BE2C (cell line): ENCODE measurements around the gene TUT1.

Experiments
- DNase-seq: peaks from one replicate; pipeline ENCODE4 v3.0.0-alpha.2; 2020
- H3K27me3 ChIP-seq: fragments of 250-450 bp; sonication (Bioruptor Pico); 2 replicates; pipeline ENCODE4 v1.5.1; 2020; ENCODE audit warnings: mild to moderate bottlenecking
- H3K36me3 ChIP-seq: fragments of 250-450 bp; sonication (Bioruptor Pico); 2 replicates; pipeline ENCODE4 v1.5.1; 2020; ENCODE audit warnings: mild to moderate bottlenecking
- H3K4me1 ChIP-seq: fragments of 250-450 bp; sonication (Bioruptor Pico); 2 replicates; pipeline ENCODE4 v1.5.1; 2020
- H3K4me3 ChIP-seq: 2 replicates; pipeline ENCODE4 v1.5.1; 2011; ENCODE audit warnings: low read depth, low read length
- H3K9me3 ChIP-seq: fragments of 250-450 bp; sonication (Bioruptor Pico); 2 replicates; pipeline ENCODE4 v1.5.1; 2020
- CTCF ChIP-seq: IDR thresholded peaks from 2 replicates; pipeline ENCODE4 v1.5.1; 2012; ENCODE audit warnings: mild to moderate bottlenecking, low read depth, low read length

The TUT1 gene

GRCh38 chr11:62536301-62536957, 54.9 kb downstream of the TUT1 start:
- Histone ChIP-seq H3K36me3 (no peaks in the 10 kb centered on the region), H3K4me1 (peaks cover 11% of the 10 kb centered on the region), H3K4me3 (no peak overlapping the region), H3K9me3 (no peaks in the 10 kb centered on the region), H3K27me3 (no peaks in the 10 kb centered on the region)
- no peak for TF ChIP-seq CTCF
- DNase-seq = no peak

GRCh38 chr11:62535802-62536201, 55.5 kb downstream of the TUT1 start:
- Histone ChIP-seq H3K27me3 (no peaks in the 10 kb centered on the region), H3K9me3 (no peaks in the 10 kb centered on the region), H3K4me1 (peaks cover 8% of the 10 kb centered on the region), H3K36me3 (no peaks in the 10 kb centered on the region), H3K4me3 (no peak overlapping the region)
- no peak for TF ChIP-seq CTCF
- DNase-seq = no peak

GRCh38 chr11:62534779-62535545, 56.4 kb downstream of the TUT1 start:
- no peak overlapping the region for H3K4me3 ChIP-seq
- no peak for TF ChIP-seq CTCF
- H3K9me3 ChIP-seq = no peaks in the 10 kb centered on the region
- peaks cover 8% of the 10 kb centered on the region for H3K4me1 ChIP-seq
- DNase-seq = no peak
- no peaks in the 10 kb centered on the region for H3K27me3 ChIP-seq
- H3K36me3 ChIP-seq = no peaks in the 10 kb centered on the region

GRCh38 chr11:62532096-62532495, 59.2 kb downstream of the TUT1 start:
- no peaks in the 10 kb centered on the region for H3K36me3 ChIP-seq
- TF ChIP-seq CTCF = no peak
- H3K4me1 ChIP-seq = no peaks in the 10 kb centered on the region
- H3K4me3 ChIP-seq = no peak overlapping the region
- DNase-seq = no peak
- H3K27me3 ChIP-seq = no peaks in the 10 kb centered on the region
- no peaks in the 10 kb centered on the region for H3K9me3 ChIP-seq
